Activated CD8-positive, alpha-beta memory T cell treated with anti-CD3 and anti-CD28 coated beads, Interleukin-2, amount 50 U/mL, for 1 hour (primary cell): ENCODE measurements around the gene DEPDC5.
"Not testable (repeated sequence)": the region's sequence is repeated elsewhere in the genome, so short reads cannot be mapped to it uniquely, and the experiment has no call there.

ENCODE experiments used
- DNase-seq: peaks from one replicate; pipeline ENCODE4 v3.0.0-alpha.2; 2020; ENCODE audit errors: extremely low read depth

DEPDC5 gene

DNA sequence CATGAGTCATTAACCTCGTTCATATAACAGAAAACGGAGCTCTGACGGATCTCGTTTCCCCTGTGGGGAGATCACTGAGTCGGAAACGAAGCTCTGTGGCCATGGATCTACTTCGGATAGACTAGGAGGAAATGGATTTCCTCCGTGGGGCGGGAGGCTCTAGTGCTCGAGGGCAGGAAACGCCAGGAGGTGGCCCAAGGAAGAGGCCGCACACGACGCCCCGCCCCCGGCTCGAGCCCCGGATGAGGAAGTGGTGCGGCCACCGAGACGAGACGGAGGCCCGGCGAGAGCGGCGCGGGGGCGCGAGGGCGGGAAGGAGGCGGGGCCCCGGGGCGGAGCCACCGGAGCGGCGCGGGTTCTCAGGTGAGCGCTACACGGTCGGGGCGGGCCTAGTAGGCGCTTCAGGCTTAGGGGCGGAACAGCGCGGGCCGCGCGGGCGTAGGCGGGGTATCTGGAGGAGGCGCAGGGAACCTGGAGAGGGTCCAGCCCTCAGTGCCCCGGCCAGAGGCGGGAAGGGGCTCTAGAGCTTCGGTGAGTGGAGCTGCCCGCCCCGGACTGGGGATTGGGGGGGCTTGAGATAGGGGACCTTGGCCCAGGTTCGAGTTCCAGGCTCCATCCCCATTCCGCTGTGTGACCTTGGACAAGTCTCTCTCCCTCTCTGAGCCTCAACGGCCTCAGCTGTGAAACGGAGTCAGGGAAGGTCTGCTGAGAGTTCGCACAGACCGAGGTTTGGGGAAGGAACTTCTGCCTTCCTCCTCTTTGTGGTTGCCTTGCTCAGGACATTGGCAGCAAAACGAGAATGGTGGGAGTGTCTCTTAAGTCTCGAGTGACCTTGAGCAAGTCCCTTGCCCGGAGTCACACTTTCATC, at the start of gene DEPDC5:
Gene DEPDC5 (plus strand): TSS at position 386 of the 868 bp plus-strand sequence. CDS start 903 bp downstream, outside the sequence.
- peak; percentile 66 for DNase-seq

DNA sequence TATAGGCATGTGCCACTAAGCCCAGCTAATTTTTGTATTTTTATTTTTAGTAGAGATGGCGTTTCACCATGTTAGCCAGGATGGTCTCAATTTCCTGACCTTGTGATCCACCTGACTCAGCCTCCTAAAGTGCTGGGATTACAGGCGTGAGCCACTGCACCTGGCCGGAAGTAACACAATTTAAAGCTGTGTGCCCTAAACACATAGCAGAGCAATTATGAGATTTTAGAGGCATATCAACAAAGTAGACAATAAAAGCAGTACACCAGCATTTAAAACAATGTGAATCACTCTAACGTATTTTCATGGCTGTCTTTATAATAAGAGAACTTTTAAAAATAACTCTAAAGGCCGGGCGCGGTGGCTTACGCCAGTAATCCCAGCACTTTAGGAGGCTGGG, 46.3 kb upstream of the DEPDC5 start:
- DNase-seq: no peak

DNA sequence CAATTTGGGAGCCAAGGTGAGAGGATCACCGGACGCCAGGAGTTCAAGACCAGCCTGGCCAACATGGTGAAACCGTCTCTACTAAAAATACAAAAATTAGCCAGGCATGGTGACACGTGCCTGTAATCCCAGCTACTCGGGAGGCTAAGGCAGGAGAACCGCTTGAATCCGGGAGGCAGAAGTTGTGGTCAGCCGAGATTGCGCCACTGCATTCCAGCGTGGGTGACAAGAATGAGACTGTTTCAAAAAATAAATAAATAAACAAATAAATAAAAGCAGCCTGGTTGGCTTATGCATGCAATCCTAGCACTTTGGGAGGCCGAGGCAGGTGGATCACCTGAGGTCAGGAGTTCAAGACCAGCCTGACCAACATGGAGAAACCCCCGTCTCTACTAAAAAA, 42.6 kb upstream of the DEPDC5 start:
- DNase-seq: not testable (repeated sequence)

DNA sequence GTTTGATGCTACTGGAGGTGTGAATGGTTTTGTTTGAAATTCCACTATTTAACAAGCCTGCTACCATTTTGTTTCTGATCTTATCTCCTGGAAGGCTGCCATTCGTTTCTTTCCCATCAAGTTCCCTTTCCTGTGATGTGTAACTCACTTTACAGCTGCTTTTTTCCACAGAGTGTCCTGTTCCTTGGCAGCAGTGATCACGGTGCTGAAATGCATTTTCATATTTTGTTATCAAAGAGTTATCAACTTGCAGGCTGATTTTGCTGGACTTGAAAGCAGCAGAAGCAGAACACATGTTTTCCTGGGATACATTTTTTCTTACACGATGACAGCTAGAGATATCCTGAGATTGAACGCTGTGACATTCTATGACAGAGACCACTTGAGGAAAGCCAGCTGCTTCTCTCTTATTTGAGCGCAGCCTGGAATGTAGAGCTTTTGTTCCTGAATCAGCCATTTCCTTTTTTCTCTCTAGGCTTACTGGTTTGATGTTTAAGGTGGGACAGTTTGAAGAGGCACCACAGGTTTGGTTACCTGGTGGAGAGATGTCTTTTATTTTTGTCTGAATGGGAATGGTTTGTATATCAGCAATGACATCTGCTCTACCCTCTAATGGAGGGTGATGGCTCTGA, 38.6 kb upstream of the DEPDC5 start:
- DNase-seq: no peak

DNA sequence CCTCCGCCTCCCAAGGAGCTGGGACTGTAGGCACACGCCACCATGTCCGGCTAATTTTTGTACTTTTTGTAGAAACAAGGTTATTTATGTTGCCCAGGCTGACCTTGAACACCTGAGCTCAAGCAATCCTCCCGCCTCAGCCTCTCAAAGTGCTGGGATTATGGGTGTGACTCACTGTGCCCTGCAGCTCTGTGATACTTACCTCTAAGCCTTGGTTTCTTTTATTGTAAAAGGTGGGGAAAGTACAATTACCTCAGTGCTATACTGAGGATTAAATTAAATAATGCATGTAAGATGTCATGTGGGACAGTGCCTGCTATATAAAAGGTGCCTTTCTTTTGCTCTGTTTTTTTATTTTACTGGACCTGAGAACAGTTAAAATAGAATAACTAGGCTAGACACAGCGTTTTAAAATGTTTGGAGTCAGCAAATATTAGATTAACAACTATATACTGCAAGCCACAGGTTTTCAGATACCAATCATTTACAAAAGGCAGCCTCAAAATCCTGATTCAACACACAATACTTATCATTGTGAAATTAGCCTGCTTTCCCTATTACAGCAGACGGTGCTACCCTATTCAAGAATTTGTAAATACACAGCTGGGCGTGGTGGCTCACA, 33.9 kb upstream of the DEPDC5 start:
- no peak for DNase-seq

DNA sequence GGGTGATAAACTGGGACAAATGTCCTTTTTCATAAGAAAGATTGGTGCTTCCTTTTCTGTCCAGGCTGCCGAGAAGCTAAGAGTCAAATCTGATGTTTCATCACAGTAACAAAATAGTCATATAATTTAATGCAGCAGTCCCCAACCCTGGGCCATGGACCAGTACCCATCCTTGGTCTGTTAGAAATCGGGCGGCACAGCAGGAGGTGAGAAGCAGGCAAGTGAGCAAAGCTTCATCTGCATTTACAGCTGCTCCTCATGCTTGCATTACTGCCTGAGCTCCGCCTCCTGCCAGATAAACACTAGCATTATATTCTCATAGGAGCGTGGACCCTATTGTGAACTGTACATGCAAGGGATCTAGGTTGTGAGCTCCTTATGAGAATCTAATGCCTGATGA, 30.1 kb upstream of the DEPDC5 start:
- DNase-seq: no peak

DNA sequence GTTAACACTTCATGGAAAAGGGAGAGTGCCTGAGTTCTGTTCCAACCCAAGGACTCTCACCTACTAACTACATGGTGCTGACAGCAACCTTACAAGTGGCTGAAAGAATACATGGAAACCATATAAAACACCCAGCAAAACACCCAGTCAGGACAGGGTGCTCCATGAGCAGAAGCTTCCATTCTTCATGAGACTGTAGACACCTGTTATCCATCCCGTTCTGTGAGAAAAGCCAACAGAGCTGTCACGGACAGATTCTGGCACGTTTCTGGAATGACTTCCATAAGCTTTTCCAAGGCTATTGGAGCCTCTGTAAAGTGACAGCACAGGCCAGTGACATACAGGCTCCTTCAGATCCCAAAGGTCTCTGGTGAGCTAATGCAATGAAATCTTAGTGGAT, 27.1 kb upstream of the DEPDC5 start:
- DNase-seq: no peak

DNA sequence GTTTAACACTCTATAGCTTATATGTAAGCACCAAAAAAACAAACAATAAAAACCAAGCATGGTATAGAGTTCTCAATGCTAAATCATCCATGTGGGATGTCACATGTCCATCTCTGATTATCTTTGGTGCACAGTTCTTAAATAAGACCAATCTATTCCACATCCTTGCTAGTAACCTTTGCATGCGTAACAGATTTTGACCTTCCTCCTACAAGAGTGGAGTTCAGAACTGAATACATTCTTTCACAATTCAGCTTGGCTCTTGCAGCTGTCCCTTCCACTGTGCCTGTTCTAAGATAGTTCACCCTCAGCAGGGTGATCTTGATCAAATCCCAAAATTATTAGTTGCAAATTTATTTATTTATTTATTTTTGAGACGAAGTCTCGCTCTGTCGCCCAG, 25.0 kb upstream of the DEPDC5 start:
- no peak for DNase-seq

DNA sequence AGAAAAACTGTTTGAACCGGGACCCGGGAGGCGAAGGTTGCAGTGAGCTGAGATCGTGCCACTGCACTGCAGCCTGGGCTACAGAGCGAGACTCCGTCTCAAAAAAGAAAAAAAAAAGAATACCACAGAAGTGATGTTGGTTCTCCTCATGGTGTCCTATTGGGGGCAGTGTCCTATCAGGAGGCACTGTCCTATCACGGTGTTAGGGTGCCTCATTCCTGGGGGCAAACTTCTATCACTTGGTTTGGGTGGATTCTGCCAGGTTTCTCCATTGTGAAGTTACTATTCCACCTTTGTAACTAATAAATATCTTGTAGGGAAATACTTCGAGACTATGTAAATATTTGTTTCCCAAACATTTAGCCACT, 23.5 kb upstream of the DEPDC5 start:
- no peak for DNase-seq

DNA sequence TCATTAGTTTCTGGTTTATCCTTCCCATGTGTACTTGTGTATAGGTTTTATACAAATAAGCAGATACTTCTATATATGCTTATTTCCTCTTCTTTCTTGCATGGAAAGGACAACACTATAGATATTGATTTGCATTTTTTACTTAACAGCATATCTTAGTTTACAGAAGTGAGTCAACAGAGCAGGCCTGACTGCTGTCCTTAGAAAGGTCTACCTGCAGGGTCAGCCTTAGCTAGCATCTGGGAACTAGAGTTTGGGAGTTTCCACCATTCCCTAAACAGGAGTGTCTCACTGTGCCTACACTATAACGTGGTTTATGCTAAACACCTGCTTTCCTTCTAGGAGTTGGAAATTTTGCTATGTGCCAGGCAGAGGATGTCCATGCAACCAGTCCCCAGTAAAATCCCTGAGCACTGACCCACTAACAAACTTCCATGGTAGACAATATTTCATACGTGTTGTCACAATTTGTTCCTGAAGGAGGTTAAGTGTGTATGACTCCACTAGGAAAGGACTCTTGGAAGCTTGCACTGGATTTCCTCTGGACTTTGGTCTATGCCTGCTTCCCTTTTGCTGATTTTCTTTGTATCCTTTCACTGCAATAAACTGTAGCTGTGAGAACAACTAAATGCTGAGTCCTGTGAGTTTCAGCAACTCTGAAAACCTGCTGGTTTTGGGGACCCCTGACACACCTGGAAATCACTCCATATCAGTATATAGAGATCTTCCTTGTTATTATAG, 21.6 kb upstream of the DEPDC5 start:
- no peak for DNase-seq

DNA sequence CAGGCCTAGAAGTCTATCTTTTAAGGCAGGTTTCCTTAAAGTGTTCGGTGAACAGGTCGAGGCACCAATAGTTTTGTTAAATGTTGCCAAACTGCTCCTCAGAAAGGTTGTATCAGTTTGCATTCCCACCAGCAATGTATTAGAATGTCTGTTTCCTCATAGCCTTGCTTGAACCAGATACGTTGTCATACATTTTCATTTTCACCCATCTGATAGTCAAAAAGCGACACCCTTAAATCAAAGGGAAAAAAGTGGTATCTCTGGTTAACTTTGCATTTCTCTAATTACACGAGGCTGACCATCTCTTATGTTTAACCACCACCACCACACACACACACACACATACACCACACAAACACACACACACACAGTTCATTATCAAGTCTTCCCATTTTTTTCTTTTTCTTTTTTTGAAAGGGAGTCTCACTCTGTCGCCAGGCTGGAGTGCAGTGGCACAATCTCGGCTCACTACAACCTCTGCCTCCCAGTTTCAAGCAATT, 20.2 kb upstream of the DEPDC5 start:
- DNase-seq: no peak

DNA sequence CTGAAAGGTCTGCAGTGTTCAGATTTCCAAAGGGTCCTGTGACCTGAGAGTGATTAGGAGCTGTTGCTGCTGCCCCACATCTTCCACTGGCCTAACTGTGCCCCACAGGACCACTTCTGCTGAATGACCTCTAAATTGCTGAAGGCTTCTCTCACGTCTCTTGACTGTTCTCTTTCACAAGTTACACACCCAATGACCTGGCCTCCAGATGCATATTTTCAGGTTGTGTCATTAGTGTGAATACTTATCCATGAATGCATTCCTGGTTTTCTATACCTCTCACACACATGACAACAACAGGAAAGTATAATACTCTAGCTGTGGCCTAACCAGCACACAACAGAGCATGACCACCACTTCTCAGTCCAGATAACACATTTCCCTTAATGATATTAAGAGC, 19.3 kb upstream of the DEPDC5 start:
- DNase-seq: no peak

DNA sequence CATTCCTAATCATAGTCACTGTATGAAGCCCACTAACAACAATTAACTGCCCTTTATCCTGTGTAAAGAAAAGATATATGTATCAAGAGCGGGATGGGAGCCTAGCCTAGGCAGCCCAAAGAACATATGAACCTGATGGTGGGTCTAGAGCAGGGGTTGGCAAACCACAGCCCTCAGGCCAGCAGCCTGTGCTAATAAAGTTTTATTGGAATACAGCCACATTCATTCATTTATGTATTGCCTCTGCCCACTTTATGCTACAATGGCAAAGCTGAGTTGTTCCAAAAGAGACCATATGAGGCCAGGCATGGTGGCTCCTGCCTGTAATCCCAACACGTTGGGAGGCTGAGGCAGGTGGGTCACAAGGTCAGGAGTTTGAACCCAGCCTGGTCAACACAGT, 17.4 kb upstream of the DEPDC5 start:
- DNase-seq: no peak

DNA sequence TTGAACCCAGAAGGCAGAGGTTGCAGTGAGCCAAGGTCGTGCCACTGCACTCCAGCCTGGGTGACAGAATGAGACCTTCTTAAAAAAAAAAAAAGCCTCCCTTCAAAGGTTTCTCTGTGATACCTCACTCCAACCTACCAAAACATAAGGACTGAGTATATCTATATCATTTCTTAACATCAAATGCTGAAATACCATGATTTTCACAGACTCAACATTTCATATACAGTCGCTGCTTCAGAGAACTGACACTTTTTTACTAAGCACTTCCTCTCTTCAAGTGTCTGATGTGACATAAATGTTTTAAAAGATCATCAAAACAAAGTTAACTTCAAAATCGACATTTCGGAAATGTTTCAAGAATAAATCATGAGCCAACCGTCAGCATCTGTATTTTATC, 15.9 kb upstream of the DEPDC5 start:
- no peak for DNase-seq

DNA sequence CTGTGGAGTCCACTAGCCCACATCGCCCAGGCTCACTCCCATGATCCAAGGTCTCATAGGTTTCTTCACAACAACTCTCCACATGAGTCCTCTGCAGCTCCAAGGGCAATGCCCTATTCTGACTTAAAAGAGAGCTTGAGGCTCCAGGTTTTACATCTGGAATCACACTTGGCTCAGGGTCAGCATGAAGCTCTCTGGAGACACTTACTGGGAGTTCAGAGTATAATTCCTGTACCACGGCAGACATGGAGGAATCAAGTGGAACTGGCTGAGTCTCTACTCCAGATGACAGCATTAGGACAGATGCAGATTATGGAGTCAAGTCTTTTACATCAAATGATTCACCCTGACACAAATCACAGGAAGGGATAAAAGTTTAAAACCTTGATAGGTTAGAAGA, 15.3 kb upstream of the DEPDC5 start:
- DNase-seq: no peak

DNA sequence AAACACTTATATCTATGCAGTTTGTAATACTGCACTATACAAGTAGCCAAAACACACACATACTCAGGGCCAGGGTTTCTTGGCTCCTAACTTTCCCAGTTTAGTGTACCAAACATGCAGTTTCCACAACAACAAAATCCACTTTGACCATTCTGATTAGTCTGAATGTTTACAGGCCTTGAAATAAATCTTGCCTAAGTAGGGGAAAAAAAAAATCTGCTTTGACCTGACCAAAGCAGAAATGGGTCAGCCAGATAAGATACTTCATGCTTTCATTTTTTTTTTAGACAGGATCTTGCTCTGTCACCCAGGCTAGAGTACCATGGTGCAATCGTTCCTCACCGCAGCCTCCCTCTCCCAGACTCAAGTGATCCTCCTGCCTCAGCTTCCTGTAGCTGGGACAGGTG, 14.0 kb upstream of the DEPDC5 start:
- DNase-seq: no peak

DNA sequence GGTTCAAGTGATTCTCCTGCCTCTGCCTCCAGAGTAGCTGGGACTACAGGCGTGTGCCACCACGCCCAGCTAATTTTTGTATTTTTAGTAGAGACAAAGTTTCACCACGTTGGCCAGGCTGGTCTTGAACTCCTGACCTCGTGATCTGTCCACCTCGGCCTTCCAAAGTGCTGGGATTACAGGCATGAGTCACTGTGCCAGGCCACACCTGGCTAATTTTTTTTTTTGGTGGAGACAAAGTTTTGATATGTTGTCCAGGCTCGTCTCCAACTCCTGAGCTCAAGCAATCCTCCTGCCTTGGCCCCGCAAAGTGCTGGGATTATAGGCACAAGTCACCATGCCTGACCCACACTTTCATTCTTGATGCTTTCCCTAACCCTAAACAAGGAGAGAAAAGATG, 13.5 kb upstream of the DEPDC5 start:
- not testable (repeated sequence) for DNase-seq

DNA sequence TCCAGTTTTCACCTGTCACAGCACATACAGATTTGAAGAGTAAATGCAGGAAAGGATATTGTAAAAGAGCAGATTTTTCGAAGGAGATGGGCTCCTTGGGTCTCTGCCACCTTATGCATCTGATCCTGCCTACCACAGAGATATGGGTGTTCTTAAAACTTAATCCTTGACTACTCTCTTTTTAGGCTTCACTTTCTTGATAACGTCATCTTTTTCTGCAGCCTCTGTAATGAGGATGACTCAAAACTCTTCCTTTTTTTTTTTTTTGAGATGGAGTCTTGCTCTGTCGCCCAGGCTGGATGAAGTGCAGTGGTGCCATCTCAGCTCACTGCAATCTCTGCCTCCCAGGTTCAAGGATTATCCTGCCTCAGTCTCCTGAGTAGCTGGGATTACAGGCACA, 11.7 kb upstream of the DEPDC5 start:
- DNase-seq: no peak

DNA sequence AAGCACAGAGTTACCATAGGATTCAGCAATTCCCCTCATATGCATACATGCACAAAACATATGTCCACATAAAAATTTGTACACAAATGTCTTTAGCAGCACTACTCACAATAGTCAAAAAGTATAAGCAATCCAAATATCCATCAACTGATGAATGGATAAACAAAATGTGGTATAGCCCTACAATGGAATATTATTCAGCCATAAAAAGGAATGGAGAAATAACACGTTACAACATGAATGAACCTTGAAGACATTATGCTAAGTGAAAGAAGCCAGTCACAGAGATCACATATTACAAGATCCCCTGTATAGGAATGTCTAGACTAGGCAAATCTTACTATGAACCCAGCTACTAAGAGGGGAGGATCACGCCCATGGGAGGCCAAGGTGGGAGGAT, 11.1 kb upstream of the DEPDC5 start:
- no peak for DNase-seq

DNA sequence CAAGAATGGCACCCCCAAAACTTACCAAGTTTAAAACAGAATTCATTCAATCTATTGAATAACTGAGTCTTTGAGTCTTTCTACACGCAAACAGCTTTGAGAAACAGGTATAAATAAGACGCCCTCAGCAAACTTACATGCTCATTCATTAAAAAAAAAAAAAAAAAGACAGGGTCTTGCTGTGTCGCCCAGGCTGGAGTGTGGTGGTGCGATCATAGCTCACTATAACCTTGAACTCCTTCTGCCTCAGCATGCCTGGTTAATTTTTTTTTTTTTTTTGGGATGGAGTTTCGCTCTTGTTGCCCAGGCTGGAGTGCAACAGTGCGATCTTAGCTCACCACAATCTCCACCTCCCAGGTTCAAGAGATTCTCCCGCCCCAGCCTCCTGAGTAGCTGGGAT, 9.9 kb upstream of the DEPDC5 start:
- no peak for DNase-seq

DNA sequence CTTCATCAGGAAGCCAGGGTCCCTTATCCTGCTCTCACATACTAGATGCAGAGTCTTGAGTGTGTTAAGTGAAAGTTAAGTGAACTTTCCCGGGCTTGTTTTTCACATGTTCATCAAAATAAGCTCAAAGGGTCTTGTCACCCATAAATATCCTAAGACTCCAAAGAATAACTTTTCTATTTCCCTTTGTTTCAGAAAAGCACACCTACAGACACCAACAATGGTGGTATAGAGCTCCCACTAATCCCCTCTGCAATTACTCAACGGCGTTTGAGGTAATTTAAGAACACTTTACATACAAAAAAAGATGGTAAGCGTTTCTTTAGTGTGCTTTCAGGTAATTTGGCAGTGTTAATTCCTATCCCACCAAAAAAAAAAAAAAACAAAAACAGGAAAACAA, 6.4 kb upstream of the DEPDC5 start:
- no peak for DNase-seq

DNA sequence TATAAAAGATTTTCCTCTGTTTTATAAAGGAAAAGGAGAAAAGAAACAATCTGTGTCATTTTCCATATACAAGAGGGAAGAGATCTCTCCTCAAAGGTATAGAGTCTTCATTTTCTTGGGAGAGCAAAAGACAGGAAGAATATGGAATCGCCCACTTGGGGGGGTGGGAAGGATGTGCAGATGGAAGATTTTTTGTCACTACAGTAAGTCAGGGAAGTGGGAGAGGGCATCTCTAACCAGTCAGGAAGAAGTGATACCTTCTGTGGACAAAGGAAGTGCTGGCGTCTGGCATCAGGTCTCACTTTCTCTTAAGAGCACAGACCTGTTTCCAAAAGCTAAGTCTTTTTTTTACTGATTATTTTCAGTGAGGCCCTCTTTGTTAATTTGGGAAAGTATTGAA, 5.3 kb upstream of the DEPDC5 start:
- no peak for DNase-seq
